ENCODE data around the gene AP2A2. TPM values are rescaled to one million over a fixed set of nuclear protein-coding genes. Genes with fewer than 3 reads are reported as not detected.

Gene AP2A2
- total RNA-seq, 1 experiment from 2014 or later, result 17.7 TPM

DNA sequence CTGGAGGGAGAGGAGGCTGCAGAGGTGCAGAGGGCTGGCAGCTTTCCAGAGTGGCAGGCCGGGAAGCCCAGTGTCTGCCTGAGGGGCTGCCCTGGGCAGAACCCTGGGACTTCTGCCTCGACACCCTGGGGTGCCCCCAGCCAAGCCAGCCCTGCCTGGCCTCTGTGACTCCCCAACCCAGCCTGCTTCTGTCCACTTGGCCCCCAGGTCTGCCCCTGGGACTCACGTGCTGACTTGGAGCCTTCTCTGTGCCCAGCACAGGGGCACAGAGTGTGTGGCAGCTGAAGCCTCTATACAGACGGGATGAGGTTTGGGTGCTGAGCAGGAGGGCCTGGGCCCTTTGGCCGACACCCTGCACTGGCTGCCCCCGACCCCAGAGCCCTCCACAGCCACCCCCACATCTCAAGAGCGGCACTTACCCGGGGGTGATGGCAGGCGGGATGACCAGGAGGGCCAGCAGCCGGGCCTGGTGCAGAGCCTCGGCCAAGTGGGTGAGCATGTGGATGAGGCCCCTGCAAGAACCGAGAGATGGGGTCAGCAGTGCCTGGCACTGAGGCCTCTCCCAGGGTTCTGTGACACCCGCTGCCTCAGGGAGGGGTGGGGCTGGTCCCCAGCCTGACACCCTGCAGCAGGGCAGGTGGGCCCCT is 32.5 kb upstream of the AP2A2 start:
- Histone ChIP-seq H3K4me3 (no peak overlapping the region), H3K27ac (no peak overlapping the region), H3K27me3 (replicated peaks) (no peaks in the 10 kb centered on the region), H3K4me1 (replicated peaks) (no peaks in the 10 kb centered on the region), H3K9me3 (replicated peaks) (no peaks in the 10 kb centered on the region), H3K36me3 (no peaks in the 10 kb centered on the region)
- DNase-seq (ENCODE audit: low read depth in 1 of 2, low spot score in 2 of 2), result no peak

DNA sequence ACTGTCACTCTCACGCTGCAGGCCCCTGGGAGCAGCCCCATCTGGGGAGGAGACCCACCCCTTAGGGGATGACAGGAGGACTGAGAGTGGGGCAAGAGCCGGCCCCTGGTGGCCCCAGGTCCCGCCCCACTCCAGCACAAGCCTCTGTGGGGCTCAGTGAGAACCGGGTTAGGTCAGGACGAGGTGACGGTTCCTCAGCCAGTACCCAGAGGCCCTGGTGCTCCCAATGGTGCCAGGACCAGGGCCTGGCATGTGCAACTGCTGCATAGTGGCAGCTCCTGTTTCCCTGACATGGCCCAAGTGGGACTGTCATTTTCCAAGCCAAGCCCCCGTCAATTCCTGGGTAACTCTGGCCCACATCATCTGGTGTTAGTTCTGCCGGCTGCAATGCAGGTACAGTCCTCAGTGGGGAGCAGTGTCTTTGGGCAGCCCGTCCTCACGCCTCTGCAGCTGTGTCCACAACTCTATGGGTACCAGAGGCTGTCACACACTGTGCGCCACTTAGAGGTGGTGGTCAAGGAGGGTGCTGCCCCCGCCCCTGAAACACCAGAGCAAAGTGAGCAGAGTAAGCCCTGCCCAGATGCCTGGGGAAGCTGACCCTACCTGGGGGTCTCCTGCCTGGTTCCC is 31.0 kb upstream of the AP2A2 start:
- H3K27ac ChIP-seq, result no peak overlapping the region
- no peaks in the 10 kb centered on the region for H3K9me3 ChIP-seq (replicated peaks)
- no peaks in the 10 kb centered on the region for H3K27me3 ChIP-seq (replicated peaks)
- DNase-seq (ENCODE audit: low read depth in 1 of 2, low spot score in 2 of 2), result no peak
- H3K4me1 ChIP-seq (replicated peaks), result no peaks in the 10 kb centered on the region
- no peak overlapping the region for H3K4me3 ChIP-seq
- H3K36me3 ChIP-seq, result 0 out of 2 replicates have a peak, but pooled peaks cover 2% of the 10 kb centered on the region

DNA sequence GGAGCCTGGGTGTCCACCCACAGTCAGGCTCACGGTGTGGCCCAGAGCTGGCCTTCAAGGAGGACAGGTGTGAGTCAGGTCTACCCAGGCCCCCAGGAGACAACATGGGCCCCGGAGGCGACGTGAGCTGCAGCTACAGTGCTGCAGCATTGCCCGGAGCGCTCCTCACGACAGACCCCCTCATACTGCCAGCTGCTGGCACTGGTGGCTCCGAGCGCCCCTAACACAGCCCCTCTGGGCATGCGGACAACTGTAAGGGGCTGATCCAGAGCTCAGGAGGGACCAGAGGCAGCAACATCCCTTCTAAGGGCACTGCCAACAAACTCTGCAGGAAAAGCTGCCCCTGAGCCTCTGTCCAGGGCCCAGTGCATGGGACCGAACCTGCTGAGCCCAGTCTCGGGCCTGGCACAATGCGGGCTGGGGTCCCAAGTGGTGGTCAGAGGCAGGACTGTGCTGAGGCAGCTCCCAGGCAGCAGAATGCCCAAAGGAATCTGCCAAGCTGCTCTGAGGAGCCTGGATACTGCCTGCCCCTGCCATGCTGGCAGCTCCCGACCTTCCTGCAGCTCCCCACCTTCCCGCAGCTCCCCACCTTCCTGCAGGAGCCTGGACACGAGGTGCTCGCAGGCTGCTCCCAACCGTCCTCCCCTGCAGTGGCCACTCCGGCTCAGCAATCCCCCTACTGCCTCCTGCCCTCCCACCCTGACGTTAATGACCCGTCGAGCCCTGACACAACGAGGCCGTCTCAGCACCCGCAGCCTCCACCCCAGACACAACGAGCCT is 30.1 kb upstream of the AP2A2 start:
- Histone ChIP-seq H3K4me1 (replicated peaks) (no peaks in the 10 kb centered on the region), H3K9me3 (replicated peaks) (no peaks in the 10 kb centered on the region), H3K4me3 (no peak overlapping the region), H3K27ac (no peak overlapping the region), H3K27me3 (replicated peaks) (no peaks in the 10 kb centered on the region), H3K36me3 (0 out of 2 replicates have a peak, but pooled peaks cover 2% of the 10 kb centered on the region)
- no peak for DNase-seq (ENCODE audit: low read depth in 1 of 2, low spot score in 2 of 2)

DNA sequence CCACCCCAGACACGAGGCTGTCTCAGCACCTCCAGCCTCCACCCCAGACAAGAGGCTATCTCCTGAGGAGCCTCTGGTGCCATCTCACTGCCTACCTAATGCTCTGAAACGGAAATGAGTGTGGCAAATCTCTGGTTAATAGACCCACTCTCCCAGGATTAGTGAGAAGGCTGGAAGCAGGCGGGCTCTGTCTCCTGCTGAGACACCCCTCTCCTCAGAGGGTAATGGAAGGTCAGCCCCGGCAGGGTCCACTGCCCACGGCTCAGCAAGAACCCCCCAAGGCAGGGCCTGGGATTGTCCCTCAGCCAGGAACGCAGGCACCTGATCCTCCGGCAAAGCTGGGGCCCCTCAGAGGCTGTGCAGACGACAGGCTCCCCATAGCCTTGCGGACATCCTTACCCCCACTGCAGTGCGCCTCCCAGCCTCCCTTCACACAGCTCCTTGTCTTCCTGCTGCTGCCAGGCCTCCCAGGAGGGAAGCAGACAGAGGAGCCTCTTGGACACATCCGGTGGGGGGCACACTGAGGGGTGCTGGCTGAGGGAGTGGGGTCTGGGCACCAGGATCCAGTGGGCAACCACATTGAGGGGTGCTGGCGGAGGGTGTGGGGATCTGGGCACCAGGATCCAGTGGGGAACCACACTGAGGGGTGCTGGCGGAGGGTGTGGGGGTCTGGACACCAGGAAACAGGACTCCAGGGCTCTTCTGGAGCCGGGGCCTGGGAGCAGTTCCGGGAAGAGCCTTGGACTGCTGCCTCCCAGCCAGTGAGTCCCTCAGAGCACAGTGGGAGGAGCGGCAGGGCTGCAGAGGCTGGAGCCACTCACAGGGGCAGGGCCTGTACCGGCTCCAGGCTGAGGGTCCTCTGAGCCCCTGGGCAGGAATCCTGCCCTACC is 28.2 kb upstream of the AP2A2 start:
- no peaks in the 10 kb centered on the region for H3K9me3 ChIP-seq (replicated peaks)
- no peaks in the 10 kb centered on the region for H3K27me3 ChIP-seq (replicated peaks)
- H3K36me3 ChIP-seq, result peaks cover 9% of the 10 kb centered on the region
- no peak overlapping the region for H3K27ac ChIP-seq
- no peak overlapping the region for H3K4me3 ChIP-seq
- DNase-seq (ENCODE audit: low read depth in 1 of 2, low spot score in 2 of 2), result no peak
- H3K4me1 ChIP-seq (replicated peaks), result no peaks in the 10 kb centered on the region

DNA sequence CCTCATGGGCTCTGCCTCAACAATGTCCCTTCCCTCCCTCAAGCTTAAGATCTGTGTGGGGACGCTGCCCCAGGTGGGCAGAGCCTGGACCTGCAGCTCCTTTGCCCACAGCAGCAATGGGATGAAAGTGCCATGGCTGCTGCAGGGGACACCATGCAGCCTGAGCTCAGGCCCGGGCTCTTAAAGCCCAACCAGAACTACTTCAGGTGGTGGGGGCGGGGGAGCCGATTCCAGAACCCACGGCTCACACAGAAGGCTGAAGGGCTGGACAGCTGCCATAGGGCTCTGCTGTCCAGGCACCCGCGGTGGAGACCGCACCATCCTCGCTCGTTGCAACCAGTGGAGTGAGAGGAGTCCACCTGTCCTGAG is 27.5 kb upstream of the AP2A2 start:
- H3K4me3 ChIP-seq, result no peak overlapping the region

DNA sequence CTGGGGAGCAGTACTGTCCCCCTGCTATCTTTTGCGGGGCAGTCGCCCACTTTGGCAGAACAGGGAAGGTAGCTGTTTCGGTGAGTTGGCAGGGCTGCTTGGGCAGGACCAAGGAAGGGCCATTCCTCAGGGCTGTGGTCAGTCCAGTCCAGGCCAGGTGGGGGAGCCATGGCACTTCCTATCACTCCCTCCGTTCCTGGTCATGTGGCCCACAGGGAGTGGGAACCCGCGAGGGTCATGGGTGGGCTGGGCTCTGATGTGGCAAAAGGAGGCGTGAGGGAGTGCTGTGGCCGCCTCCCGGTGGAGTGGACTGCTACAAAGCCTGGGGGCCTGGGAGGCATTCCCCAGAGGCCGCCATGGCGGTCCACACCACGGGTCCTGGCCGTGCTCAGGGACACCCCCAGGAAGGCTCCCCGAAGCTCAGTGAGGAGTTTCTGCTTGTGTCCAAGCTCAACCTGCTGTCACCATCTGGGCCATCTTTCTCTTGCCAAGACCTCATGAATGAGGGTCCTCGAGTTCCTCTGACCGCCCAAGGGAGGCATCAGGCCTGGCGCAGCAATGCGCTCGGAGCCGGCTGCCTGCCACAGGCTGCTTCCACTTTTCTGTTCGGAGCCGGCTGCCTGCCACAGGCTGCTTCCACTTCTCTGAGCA is 27.0 kb upstream of the AP2A2 start:
- no peak overlapping the region for H3K27ac ChIP-seq
- H3K4me3 ChIP-seq, result no peak overlapping the region
- H3K4me1 ChIP-seq (replicated peaks), result no peaks in the 10 kb centered on the region
- no peaks in the 10 kb centered on the region for H3K27me3 ChIP-seq (replicated peaks)
- H3K9me3 ChIP-seq (replicated peaks), result no peaks in the 10 kb centered on the region
- H3K36me3 ChIP-seq, result peaks cover 9% of the 10 kb centered on the region
- no peak for DNase-seq (ENCODE audit: low read depth in 1 of 2, low spot score in 2 of 2)

More for the DNA sequence above, 27.5 kb upstream of the AP2A2 start:
- Histone ChIP-seq H3K9me3 (replicated peaks) (no peaks in the 10 kb centered on the region), H3K27ac (no peak overlapping the region), H3K27me3 (replicated peaks) (no peaks in the 10 kb centered on the region), H3K36me3 (peaks cover 9% of the 10 kb centered on the region), H3K4me1 (replicated peaks) (no peaks in the 10 kb centered on the region)
- DNase-seq (ENCODE audit: low read depth in 1 of 2, low spot score in 2 of 2), result peak in 1 of 2 experiments; percentile 4

DNA sequence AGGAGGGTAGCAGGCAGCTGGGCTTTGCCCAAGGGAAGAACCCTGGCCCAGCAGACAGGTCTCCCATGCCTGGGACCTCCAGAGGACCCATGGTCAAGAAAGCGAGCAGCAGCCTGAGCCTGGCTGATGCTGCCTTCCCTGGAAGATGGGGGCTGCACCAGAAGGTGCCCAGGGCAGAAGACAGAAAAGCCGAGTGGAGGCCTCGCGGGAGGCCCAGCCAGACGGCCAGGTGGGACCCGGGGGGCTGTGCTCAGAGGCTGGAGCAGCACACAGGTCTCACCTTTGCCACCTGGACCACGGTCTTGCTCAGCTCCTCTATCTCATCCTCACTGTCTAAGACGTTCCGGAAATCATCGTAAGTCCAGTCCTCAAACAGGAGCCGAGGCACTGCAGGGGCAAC is 25.9 kb upstream of the AP2A2 start:
- Histone ChIP-seq H3K27ac (no peak overlapping the region), H3K4me1 (replicated peaks) (no peaks in the 10 kb centered on the region), H3K4me3 (no peak overlapping the region), H3K9me3 (replicated peaks) (no peaks in the 10 kb centered on the region), H3K27me3 (replicated peaks) (no peaks in the 10 kb centered on the region), H3K36me3 (peaks cover 9% of the 10 kb centered on the region)
- no peak for DNase-seq (ENCODE audit: low read depth in 1 of 2, low spot score in 2 of 2)

DNA sequence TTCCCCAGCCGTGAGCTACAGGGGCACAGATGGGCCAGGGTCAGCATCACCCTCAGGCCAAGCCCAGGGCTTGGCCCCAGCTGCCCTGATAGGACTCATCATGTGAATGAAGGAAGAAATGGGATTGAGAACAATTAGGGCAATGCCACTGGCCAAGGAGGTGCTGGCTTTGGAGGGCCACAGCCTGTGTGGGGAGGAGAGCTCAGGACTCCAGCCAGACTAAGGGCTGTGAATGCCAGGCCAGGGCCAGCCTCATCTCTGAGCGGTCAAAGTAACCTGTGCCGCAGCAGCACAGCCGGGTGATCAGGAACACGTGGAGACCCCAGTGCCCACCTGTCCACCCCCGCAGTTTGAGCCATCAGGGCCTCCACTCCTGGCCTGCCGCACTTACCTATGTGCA is 25.1 kb upstream of the AP2A2 start:
- no peaks in the 10 kb centered on the region for H3K9me3 ChIP-seq (replicated peaks)
- H3K36me3 ChIP-seq, result peaks cover 9% of the 10 kb centered on the region
- H3K4me3 ChIP-seq, result no peak overlapping the region
- no peak for DNase-seq (ENCODE audit: low read depth in 1 of 2, low spot score in 2 of 2)
- H3K4me1 ChIP-seq (replicated peaks), result no peaks in the 10 kb centered on the region
- no peaks in the 10 kb centered on the region for H3K27me3 ChIP-seq (replicated peaks)
- H3K27ac ChIP-seq, result no peak overlapping the region

DNA sequence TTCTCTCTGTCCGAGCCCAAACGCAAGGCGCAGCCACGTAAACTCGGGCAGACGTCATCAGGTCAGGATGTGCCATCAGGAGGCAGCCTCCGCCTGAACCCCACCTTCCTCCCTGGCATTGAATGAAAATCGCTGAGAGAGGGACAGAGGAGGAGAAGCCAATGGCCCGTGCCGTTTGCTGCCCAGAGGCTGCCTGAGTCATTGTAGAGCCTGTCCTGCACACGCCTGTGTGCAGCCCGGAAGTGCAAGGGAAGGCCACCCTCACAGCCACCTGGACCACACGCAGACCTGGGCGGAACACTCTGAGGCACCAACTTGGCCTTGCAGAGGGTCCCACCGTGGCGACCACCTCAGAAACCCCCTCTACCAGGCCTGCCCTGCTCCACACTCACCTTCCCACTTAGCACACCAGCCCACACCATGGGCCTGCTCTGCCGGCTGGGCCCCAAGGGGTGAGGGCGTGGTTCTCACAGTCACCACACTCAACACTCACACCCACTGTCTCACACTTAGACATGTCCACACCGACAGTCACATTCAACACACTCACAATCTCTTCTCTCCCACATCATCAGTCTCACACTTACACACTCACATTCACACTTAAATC is 24.1 kb upstream of the AP2A2 start:
- Histone ChIP-seq H3K27me3 (replicated peaks) (no peaks in the 10 kb centered on the region), H3K4me1 (replicated peaks) (no peaks in the 10 kb centered on the region), H3K27ac (no peak overlapping the region), H3K9me3 (replicated peaks) (no peaks in the 10 kb centered on the region), H3K4me3 (no peak overlapping the region), H3K36me3 (peaks cover 9% of the 10 kb centered on the region)
- no peak for DNase-seq (ENCODE audit: low read depth in 1 of 2, low spot score in 2 of 2)

DNA sequence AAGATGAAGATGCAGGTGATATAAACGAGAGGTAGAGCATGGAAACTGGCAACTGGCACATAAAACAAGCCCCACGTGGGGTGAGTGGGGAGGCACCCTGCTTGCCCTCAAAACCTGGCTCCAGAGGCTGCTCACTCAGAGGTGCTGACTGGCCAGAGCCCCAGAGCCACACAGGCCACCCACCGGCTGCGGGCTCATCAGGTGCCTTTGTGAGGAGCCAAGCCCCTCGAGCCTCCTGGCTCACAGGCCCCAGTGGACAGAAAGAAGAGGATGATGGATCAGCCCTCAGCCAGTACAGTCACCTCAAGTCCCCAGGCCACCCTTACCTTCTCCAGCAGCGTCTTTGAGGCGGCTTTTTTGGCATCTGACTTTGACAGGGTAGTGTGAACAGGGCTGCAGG is 21.3 kb upstream of the AP2A2 start:
- H3K4me3 ChIP-seq, result no peak overlapping the region
- DNase-seq (ENCODE audit: low read depth in 1 of 2, low spot score in 2 of 2), result no peak
- no peaks in the 10 kb centered on the region for H3K27me3 ChIP-seq (replicated peaks)
- no peaks in the 10 kb centered on the region for H3K9me3 ChIP-seq (replicated peaks)
- no peak overlapping the region for H3K27ac ChIP-seq
- no peaks in the 10 kb centered on the region for H3K4me1 ChIP-seq (replicated peaks)
- peaks cover 6% of the 10 kb centered on the region for H3K36me3 ChIP-seq

DNA sequence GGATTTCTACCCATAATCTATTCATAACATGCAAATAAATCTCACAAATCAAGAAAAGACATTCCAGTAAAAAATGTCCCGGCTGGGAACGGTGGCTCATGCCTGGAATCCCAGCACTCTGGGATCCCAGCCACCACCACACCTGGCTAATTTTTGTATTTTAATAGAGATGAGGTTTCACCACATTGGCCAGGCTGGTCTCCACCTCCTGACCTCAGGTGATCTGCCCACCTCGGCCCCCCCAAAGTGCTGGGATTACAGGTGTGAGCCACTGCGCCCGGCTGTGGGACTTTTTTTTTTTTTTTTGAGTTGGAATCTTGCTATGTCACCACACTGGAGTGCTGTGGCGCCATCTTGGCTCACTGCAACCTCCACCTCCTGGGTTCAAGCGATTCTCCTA is 19.7 kb upstream of the AP2A2 start:
- Histone ChIP-seq H3K4me1 (replicated peaks) (no peaks in the 10 kb centered on the region; the same call in 1 of the 2 replicates), H3K27ac (no peak overlapping the region), H3K27me3 (replicated peaks) (no peaks in the 10 kb centered on the region), H3K9me3 (replicated peaks) (no peaks in the 10 kb centered on the region), H3K36me3 (peaks cover 6% of the 10 kb centered on the region), H3K4me3 (no peak overlapping the region)
- DNase-seq (ENCODE audit: low read depth in 1 of 2, low spot score in 2 of 2), result no peak

DNA sequence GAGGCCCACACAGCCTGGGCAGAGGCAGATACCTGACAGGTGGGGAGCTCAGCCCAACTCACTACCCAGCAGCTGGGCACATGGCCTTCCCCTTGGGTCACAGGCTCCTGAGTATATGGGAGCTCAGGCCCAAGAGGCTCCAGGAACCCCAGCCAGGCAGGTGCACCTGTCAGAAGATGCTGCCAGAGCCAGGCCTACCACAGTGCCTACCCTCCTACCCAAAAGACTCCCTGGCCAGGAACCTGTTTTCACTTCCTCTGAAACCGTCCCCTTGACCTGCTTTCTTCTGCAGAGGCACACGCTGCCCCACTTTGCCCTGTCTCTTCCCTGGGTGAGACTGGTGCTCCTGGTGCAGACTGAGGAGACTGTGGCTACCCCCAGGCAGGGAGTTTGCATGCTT is 18.0 kb upstream of the AP2A2 start:
- Histone ChIP-seq H3K4me3 (no peak overlapping the region), H3K9me3 (replicated peaks) (no peaks in the 10 kb centered on the region)

DNA sequence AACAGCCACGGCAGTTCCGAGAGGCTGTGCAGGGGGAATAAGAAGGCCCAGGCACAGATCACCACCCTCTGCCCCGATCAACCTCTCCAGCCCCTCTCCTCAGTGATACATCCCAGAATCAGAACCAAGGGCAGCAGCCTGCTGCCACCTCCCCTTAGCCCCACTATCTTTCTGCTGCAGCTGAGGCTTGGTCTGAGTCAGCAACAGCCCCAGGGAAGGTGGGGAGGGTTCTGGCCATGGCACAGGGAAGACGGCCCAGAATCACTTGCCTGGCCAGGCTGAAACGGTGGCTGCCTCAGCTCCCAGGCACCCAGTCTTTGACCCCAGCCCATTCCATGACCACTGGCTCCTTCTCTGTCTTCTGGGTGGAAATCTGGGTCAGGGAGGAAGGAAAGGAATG is 17.4 kb upstream of the AP2A2 start:
- DNase-seq (ENCODE audit: low read depth in 1 of 2, low spot score in 2 of 2), result no peak
- peaks cover 4% of the 10 kb centered on the region for H3K4me1 ChIP-seq (replicated peaks)
- H3K36me3 ChIP-seq, result no peaks in the 10 kb centered on the region
- no peak overlapping the region for H3K27ac ChIP-seq
- no peaks in the 10 kb centered on the region for H3K9me3 ChIP-seq (replicated peaks)
- H3K4me3 ChIP-seq, result no peak overlapping the region
- H3K27me3 ChIP-seq (replicated peaks), result no peaks in the 10 kb centered on the region

More for the DNA sequence above, 18.0 kb upstream of the AP2A2 start:
- Histone ChIP-seq H3K4me1 (replicated peaks) (peaks cover 4% of the 10 kb centered on the region), H3K27me3 (replicated peaks) (no peaks in the 10 kb centered on the region), H3K27ac (no peak overlapping the region), H3K36me3 (no peaks in the 10 kb centered on the region)
- no peak for DNase-seq (ENCODE audit: low read depth in 1 of 2, low spot score in 2 of 2)
